Vagina (tissue), 2 donors: ENCODE results near the gene FAM181A.

Experiments
- CTCF ChIP-seq, 3 experiments: fragments of 450-650 bp in 2 of 3; fragments of 200-600 bp in 1 of 3; sonication (generic) in 1 of 3; IDR thresholded peaks; one replicate each; pipeline ENCODE4 v1.5.1; 2017 to 2019; ENCODE audit warnings: antibody characterized with exemption in 3 of 3, mild to moderate bottlenecking in 2 of 3, moderate library complexity in 2 of 3
- POLR2A ChIP-seq, 2 donors: fragments of 450-650 bp; IDR thresholded peaks; one replicate each; pipeline ENCODE4 v1.6.1; 2017; ENCODE audit warnings: antibody characterized with exemption in 2 of 2, mild to moderate bottlenecking in 2 of 2, moderate library complexity in 2 of 2
- POLR2AphosphoS5 ChIP-seq, 2 donors: sonication (generic); formaldehyde crosslinking; IDR thresholded peaks; one replicate each; pipeline ENCODE4 v1.9.0; 2017; ENCODE audit warnings: antibody characterized with exemption in 2 of 2, mild to moderate bottlenecking in 2 of 2, low read depth in 1 of 2; ENCODE audit not compliant: insufficient read depth in 1 of 2

- TF ChIP-seq CTCF (IDR thresholded peaks at IDR 0.05) (peak in 1 of 3 experiments; percentile 15), POLR2A (IDR thresholded peaks at IDR 0.05) (no peak), POLR2AphosphoS5 (IDR thresholded peaks at IDR 0.05; ENCODE audit: insufficient read depth in 1 of 2, low read depth in 1 of 2) (no peak)
These were observed 9.1 kb downstream of the FAM181A start for GRCh38 chr14:93936245-93936644.
